Sigmoid colon (tissue), 7 donors: Measurements from ENCODE around the gene ZNF710. TPM values are rescaled to one million over a fixed set of nuclear protein-coding genes. Genes with fewer than 3 reads are reported as not detected.
"Not testable (repeated sequence)": the region's sequence is repeated elsewhere in the genome, so short reads cannot be mapped to it uniquely, and the experiment has no call there.

ENCODE experiments used
- DNase-seq: peaks from one replicate; pipeline ENCODE4 v3.0.0-alpha.2; 2019
- H3K27ac ChIP-seq, 4 donors: fragments of 200-600 bp; sonication (generic); one replicate each; pipeline ENCODE4 v1.5.1; 2016 to 2019; ENCODE audit warnings: mild to moderate bottlenecking in 1 of 4
- H3K27me3 ChIP-seq, 3 donors: fragments of 200-600 bp; sonication (generic); one replicate each; pipeline ENCODE4 v1.5.1; 2019; ENCODE audit warnings: mild to moderate bottlenecking in 1 of 3
- H3K36me3 ChIP-seq, 4 donors: fragments of 200-600 bp; sonication (generic); one replicate each; pipeline ENCODE4 v1.5.1; 2016 to 2019
- H3K4me1 ChIP-seq, 4 donors: fragments of 200-600 bp; sonication (generic); one replicate each; pipeline ENCODE4 v1.5.1; 2017 to 2019
- H3K4me3 ChIP-seq, 4 donors: fragments of 200-600 bp; sonication (generic); one replicate each; pipeline ENCODE4 v1.5.1; 2017 to 2019; ENCODE audit warnings: mild to moderate bottlenecking in 2 of 4, moderate library complexity in 1 of 4
- H3K9me3 ChIP-seq, 4 donors: fragments of 200-600 bp in 3 of 4; sonication (generic) in 3 of 4; one replicate each; pipeline versions ENCODE4 v1.5.1 to v1.6.1; 2013 to 2019
- EP300 ChIP-seq, 4 donors: sonication (generic); formaldehyde crosslinking; IDR thresholded peaks; one replicate each; pipeline ENCODE4 v1.6.1; 2017; ENCODE audit warnings: antibody characterized with exemption in 4 of 4
- POLR2A ChIP-seq, 2 donors: fragments of 450-650 bp; IDR thresholded peaks; one replicate each; pipeline ENCODE4 v1.6.1; 2016; ENCODE audit warnings: antibody characterized with exemption in 2 of 2, mild to moderate bottlenecking in 2 of 2, moderate library complexity in 2 of 2
- POLR2AphosphoS5 ChIP-seq, 4 donors: sonication (generic); formaldehyde crosslinking; IDR thresholded peaks; one replicate each; pipeline ENCODE4 v1.6.1; 2017; ENCODE audit warnings: antibody characterized with exemption in 4 of 4
- WGBS, 2 donors: extraction: QIAGEN DNeasy Blood & Tissue Kit; methylation state at CpG; one replicate each; pipeline ENCODE4 v1.1.7; 2013; 5-methylcytosine and 5-hydroxymethylcytosine counted together
- intact Hi-C: fragments of 100-400 bp; cut with DNase I; formaldehyde crosslinking; loops from one replicate; pipeline ENCODE4 v1.15.1; 2023
- polyA plus RNA-seq, 3 donors: library from polyadenylated mRNA; stranded (reverse); fragments of 200-250 nt; gene quantifications; one replicate each; pipeline ENCODE4 v1.2.3, GENCODE V29; 2013
- total RNA-seq, 4 donors: library from RNA; depleted of rRNA; stranded (reverse); fragments of >200 nt; gene quantifications; one replicate each; pipeline ENCODE4 v1.1.0, GENCODE V29; 2016
- TF ChIP-seq, protein P1 (sequence below), 4 experiments: fragments of 450-650 bp in 3 of 4; fragments of 200-600 bp in 1 of 4; IDR thresholded peaks; one replicate each; pipeline ENCODE4 v1.5.1; 2016 to 2019; ENCODE audit warnings: antibody characterized with exemption in 4 of 4, mild to moderate bottlenecking in 3 of 4, moderate library complexity in 2 of 4
- donor health status: healthy with polysubstance abuse.
- donor health status: Bipolar disorder and iron deficiency.
- donor health status: healthy.

The ZNF710 gene, protein sequence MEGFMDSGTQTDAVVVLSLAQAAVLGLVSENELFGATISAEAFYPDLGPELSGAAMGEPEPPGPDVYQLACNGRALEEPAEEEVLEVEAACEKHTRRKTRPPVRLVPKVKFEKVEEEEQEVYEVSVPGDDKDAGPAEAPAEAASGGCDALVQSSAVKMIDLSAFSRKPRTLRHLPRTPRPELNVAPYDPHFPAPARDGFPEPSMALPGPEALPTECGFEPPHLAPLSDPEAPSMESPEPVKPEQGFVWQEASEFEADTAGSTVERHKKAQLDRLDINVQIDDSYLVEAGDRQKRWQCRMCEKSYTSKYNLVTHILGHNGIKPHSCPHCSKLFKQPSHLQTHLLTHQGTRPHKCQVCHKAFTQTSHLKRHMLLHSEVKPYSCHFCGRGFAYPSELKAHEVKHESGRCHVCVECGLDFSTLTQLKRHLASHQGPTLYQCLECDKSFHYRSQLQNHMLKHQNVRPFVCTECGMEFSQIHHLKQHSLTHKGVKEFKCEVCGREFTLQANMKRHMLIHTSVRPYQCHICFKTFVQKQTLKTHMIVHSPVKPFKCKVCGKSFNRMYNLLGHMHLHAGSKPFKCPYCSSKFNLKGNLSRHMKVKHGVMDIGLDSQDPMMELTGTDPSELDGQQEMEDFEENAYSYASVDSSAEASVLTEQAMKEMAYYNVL
- total RNA-seq = 10 to 100 TPM in 1 of 4 donors, 1 to 10 TPM in 3; 5.3 to 10.0 (median 7.5) TPM
- 10 to 100 TPM; 13.8 to 28.2 (median 24.1) TPM for polyA plus RNA-seq

DNA sequence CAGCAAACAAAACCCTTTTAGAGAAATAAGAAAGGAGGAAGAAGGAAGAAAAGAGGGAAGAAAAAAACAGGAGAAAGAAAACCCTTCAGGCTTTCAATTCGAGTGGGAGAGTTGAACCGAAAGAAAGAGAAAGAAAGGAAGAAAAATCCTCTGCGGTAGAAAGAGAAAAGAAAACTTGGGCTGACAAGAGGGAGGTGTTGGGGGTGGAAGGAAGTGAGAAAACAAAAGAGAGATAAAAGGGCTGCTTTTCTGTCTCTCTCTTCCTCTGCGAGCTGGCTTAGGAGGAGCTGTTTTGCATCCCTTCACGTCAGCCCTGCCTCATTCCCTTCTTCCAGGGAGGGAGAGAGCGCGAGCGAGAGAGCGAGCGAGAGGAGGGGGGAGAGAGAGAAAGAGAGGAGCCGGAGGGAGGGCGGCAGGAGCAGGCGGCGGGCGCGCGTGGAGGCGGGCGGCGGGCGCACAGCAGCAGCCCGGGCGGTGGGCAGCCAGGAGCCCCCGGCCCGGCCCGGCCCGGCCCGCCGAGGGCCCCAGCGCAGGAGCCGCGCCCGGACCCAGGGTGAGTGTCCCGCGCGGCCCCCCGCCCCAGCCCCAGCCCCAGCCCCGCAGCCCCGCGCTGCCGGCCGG lies at the start of gene ZNF710:
Gene ZNF710 (plus strand): TSS at position 263 of the 621 bp plus-strand sequence. CDS start 65,814 bp downstream, outside the sequence.
- Histone ChIP-seq H3K36me3 (no peaks in the 10 kb centered on the region), H3K27ac (peak within 1 kb of the TSS; percentile 86 to 94 (median 91)), H3K27me3 (no peaks in the 10 kb centered on the region), H3K4me1 (peaks cover 0 to 53% (median 47%) of the 10 kb centered on the region in 4 donors), H3K9me3 (no peaks in the 10 kb centered on the region), H3K4me3 (peak within 1 kb of the TSS; percentile 72 to 96 (median 78))
- DNase-seq = peak; percentile 83
- TF ChIP-seq POLR2A (IDR thresholded peaks at IDR 0.05) = peak in 1 of 2 donors; percentile 39
- TF ChIP-seq, protein P1, sequence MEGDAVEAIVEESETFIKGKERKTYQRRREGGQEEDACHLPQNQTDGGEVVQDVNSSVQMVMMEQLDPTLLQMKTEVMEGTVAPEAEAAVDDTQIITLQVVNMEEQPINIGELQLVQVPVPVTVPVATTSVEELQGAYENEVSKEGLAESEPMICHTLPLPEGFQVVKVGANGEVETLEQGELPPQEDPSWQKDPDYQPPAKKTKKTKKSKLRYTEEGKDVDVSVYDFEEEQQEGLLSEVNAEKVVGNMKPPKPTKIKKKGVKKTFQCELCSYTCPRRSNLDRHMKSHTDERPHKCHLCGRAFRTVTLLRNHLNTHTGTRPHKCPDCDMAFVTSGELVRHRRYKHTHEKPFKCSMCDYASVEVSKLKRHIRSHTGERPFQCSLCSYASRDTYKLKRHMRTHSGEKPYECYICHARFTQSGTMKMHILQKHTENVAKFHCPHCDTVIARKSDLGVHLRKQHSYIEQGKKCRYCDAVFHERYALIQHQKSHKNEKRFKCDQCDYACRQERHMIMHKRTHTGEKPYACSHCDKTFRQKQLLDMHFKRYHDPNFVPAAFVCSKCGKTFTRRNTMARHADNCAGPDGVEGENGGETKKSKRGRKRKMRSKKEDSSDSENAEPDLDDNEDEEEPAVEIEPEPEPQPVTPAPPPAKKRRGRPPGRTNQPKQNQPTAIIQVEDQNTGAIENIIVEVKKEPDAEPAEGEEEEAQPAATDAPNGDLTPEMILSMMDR (IDR thresholded peaks at IDR 0.05) = no peak
- TF ChIP-seq POLR2AphosphoS5 (IDR thresholded peaks at IDR 0.05) = peak; percentile 52 to 68 (median 60)
- WGBS, 2 donors = 1% methylated on average over 42 of the region's 42 CpGs
- intact Hi-C loops = loop anchor here (2.0 to 10.0 kb wide), 4 partner anchors 89 to 256 kb away; partner anchors contain the start of genes AP3S2 and ARPIN

DNA sequence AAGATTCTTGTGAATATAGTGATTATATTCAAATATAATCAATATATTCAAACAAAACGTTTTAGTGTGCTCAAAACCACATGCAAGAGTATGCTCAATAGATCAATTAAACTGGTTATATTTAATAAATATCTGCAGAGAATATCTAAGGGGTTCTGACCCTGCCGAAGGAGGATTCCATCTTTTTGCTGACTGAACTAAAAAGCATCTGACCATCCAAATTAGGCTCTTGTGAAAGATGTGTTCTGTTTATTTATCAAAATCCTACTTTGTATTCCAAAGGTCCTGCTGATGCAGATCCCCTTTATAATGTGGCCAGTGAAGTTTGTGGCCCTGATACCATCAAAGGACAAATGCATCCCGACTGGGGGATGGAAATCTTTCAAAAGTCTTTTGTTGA lies 46.6 kb upstream of the ZNF710 start:
- H3K27me3 ChIP-seq = no peaks in the 10 kb centered on the region
- TF ChIP-seq, protein P1 (IDR thresholded peaks at IDR 0.05) = no peak
- TF ChIP-seq POLR2A (IDR thresholded peaks at IDR 0.05) (no peak), POLR2AphosphoS5 (IDR thresholded peaks at IDR 0.05) (no peak), EP300 (IDR thresholded peaks at IDR 0.05) (no peak)
- no peak overlapping the region for H3K27ac ChIP-seq
- H3K4me1 ChIP-seq = no peaks in the 10 kb centered on the region
- WGBS, 2 donors = 58 to 78% methylated on average over 3 of the region's 3 CpGs
- no peaks in the 10 kb centered on the region for H3K36me3 ChIP-seq
- DNase-seq = no peak
- no peaks in the 10 kb centered on the region for H3K9me3 ChIP-seq
- no peak overlapping the region for H3K4me3 ChIP-seq
- intact Hi-C loops = no loop called here

DNA sequence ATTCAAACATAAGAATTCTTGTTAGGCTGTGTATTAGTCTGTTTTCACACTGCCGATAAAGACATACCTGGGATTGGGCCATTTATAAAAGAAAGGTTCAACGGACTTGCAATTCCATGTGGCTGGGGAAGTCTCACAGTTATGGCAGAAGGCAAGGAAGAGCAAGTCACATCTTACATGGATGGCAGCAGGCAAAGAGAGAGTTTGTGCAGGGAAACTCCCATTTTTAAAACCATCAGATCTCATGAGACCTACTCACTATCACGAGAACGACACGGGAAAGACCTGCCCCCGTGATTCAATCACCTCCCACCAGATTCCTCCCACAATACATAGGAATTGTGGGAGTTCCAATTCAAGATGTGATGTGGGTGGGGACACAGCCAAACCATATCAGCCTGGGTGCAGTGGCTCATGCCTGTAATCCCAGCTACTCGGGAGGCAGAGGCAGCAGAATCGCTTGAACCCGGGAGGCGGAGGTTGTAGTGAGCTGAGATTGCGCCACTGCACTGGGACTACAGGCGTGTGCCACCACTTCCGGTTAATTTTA lies 45.6 kb upstream of the ZNF710 start:
- intact Hi-C loops, H3K36me3 ChIP-seq, H3K9me3 ChIP-seq, H3K27me3 ChIP-seq, DNase-seq, H3K27ac ChIP-seq, H3K4me3 ChIP-seq, H3K4me1 ChIP-seq: not testable (repeated sequence)
- WGBS, 2 donors = 92 to 95% methylated on average over 13 of the region's 13 CpGs

DNA sequence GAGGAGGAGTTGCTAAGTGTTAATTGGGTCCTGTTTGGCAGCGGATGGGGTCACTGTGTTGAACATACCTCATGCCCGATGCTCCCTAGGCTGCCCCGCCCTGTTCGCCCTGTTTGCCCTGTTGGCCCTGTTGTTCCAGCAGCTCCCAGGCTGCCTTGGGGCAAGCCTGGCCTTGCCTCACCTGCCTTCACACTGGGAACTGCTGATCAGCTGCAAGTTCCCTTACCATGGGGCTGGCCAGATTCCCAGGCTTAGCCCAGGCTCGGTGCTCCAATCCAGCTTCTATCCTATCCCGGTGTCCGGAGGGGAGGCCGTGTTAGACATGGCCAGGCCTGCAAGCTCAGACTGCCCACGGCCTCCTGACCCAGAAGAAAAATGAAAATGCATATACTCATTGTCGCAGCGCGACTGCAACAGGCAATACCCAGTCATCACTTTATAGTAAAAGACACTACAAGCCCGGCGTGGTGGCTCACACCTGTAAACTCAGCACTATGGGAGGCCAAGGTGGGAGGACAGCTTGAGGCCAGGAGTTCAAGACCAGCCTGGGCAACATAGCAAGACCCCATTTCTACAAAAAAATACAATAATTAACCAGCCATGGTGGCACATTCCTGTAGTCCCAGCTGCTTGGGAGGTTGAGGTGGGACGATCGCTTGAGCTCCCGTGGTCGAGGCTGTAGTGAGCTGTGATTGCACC lies 42.9 kb upstream of the ZNF710 start:
- Histone ChIP-seq H3K27me3 (no peaks in the 10 kb centered on the region), H3K27ac (no peak overlapping the region), H3K4me3 (no peak overlapping the region), H3K36me3 (no peaks in the 10 kb centered on the region), H3K4me1 (no peaks in the 10 kb centered on the region), H3K9me3 (no peaks in the 10 kb centered on the region)
- 67 to 85% methylated on average over 18 of the region's 18 CpGs for WGBS, 2 donors
- TF ChIP-seq, protein P1 (IDR thresholded peaks at IDR 0.05) = no peak
- no peak for TF ChIP-seq EP300 (IDR thresholded peaks at IDR 0.05)
- TF ChIP-seq POLR2AphosphoS5 (IDR thresholded peaks at IDR 0.05) = no peak
- TF ChIP-seq POLR2A (IDR thresholded peaks at IDR 0.05) = no peak
- DNase-seq = no peak
- intact Hi-C loops = no loop called here
